Trophoblast cell (in vitro differentiated cells and primary cell): Measurements from ENCODE around the gene SS18.
A peak's percentile ranks its signal among the peaks of the same experiment; 100 is the strongest.

Experiments used
- DNase-seq, 2 donors: peaks; one replicate each; pipeline ENCODE4 v3.0.0-alpha.2; 2016
- H2AFZ ChIP-seq: 2 replicates; pipeline ENCODE4 v1.6.1; 2013; ENCODE audit warnings: low read length, moderate library complexity, mild to moderate bottlenecking; ENCODE audit not compliant: insufficient read depth, poor library complexity
- H2AK5ac ChIP-seq: 2 replicates; pipeline ENCODE4 v1.6.1; 2013; ENCODE audit warnings: mild to moderate bottlenecking, low read length
- H2BK120ac ChIP-seq: 2 replicates; pipeline ENCODE4 v1.6.1; 2013; ENCODE audit warnings: low read length, mild to moderate bottlenecking, moderate library complexity; ENCODE audit not compliant: insufficient read depth, poor library complexity
- H2BK12ac ChIP-seq: 2 replicates; pipeline ENCODE4 v1.6.1; 2013; ENCODE audit warnings: mild to moderate bottlenecking, low read length, moderate library complexity
- H2BK5ac ChIP-seq: 2 replicates; pipeline ENCODE4 v1.6.1; 2013; ENCODE audit warnings: low read length, low read depth, moderate library complexity, mild to moderate bottlenecking; ENCODE audit not compliant: poor library complexity
- H3K14ac ChIP-seq: 2 replicates; pipeline ENCODE4 v1.6.1; 2013; ENCODE audit warnings: mild to moderate bottlenecking, low read length
- H3K18ac ChIP-seq: 2 replicates; pipeline ENCODE4 v1.6.1; 2013; ENCODE audit warnings: mild to moderate bottlenecking, low read length
- H3K23ac ChIP-seq: 2 replicates; pipeline ENCODE4 v1.6.1; 2013; ENCODE audit warnings: low read length
- H3K27ac ChIP-seq: 2 replicates; pipeline ENCODE4 v1.5.1; 2013; ENCODE audit warnings: low read depth, mild to moderate bottlenecking, inconsistent platforms, low read length, moderate library complexity
- H3K27me3 ChIP-seq: 2 replicates; pipeline ENCODE4 v1.6.1; 2013; ENCODE audit warnings: inconsistent platforms, mild to moderate bottlenecking, low read length, moderate library complexity; ENCODE audit not compliant: insufficient read depth
- H3K36me3 ChIP-seq, 2 experiments: 1 replicate in 1 of 2; 2 replicates in 1 of 2; pipeline ENCODE4 v1.6.1; 2013; ENCODE audit warnings: low read length in 2 of 2, mild to moderate bottlenecking in 2 of 2, moderate library complexity in 1 of 2; ENCODE audit not compliant: insufficient read depth in 2 of 2, control insufficient read depth in 1 of 2
- H3K4ac ChIP-seq: 2 replicates; pipeline ENCODE4 v1.6.1; 2013; ENCODE audit warnings: low read depth, mild to moderate bottlenecking, low read length, moderate library complexity
- H3K4me1 ChIP-seq, 2 experiments: 1 replicate in 1 of 2; 2 replicates in 1 of 2; pipeline ENCODE4 v1.6.1; 2013; ENCODE audit warnings: low read length in 2 of 2, mild to moderate bottlenecking in 2 of 2, moderate library complexity in 1 of 2; ENCODE audit not compliant: insufficient read depth in 2 of 2, control insufficient read depth in 1 of 2
- H3K4me2 ChIP-seq: 2 replicates; pipeline ENCODE4 v1.6.1; 2013; ENCODE audit warnings: inconsistent platforms, mild to moderate bottlenecking, low read length, moderate library complexity
- H3K4me3 ChIP-seq: 2 replicates; pipeline ENCODE4 v1.5.1; 2013; ENCODE audit warnings: mild to moderate bottlenecking, low read depth, low read length, inconsistent platforms
- H3K79me1 ChIP-seq: one replicate; pipeline ENCODE4 v1.6.1; 2013; ENCODE audit warnings: low read length
- H3K79me2 ChIP-seq: 2 replicates; pipeline ENCODE4 v1.6.1; 2013; ENCODE audit warnings: low read length, mild to moderate bottlenecking; ENCODE audit not compliant: control insufficient read depth, insufficient read depth, poor library complexity
- H3K9ac ChIP-seq: 2 replicates; pipeline ENCODE4 v1.6.1; 2013; ENCODE audit warnings: mild to moderate bottlenecking, low read length
- H3K9me3 ChIP-seq: 2 replicates; pipeline ENCODE4 v1.6.1; 2013; ENCODE audit warnings: low read depth, mild to moderate bottlenecking, control low read depth, inconsistent platforms, low read length; ENCODE audit not compliant: insufficient read depth
- H4K12ac ChIP-seq: 2 replicates; pipeline ENCODE4 v1.6.1; 2013; ENCODE audit warnings: low read depth, mild to moderate bottlenecking, low read length, moderate library complexity
- H4K8ac ChIP-seq: 2 replicates; pipeline ENCODE4 v1.6.1; 2013; ENCODE audit warnings: low read depth, mild to moderate bottlenecking, low read length, moderate library complexity
- H4K91ac ChIP-seq: one replicate; pipeline ENCODE4 v1.6.1; 2013; ENCODE audit warnings: low read depth, mild to moderate bottlenecking, low read length, moderate library complexity
- WGBS: extraction: QIAGEN DNeasy Blood & Tissue Kit; methylation state at CpG from one replicate; pipeline ENCODE4 v1.1.7; 2013; ENCODE audit warnings: missing lambda C conversion rate; ENCODE audit not compliant: insufficient read length, insufficient coverage; ENCODE audit errors: extremely low coverage; 5-methylcytosine and 5-hydroxymethylcytosine counted together

Gene SS18

DNA sequence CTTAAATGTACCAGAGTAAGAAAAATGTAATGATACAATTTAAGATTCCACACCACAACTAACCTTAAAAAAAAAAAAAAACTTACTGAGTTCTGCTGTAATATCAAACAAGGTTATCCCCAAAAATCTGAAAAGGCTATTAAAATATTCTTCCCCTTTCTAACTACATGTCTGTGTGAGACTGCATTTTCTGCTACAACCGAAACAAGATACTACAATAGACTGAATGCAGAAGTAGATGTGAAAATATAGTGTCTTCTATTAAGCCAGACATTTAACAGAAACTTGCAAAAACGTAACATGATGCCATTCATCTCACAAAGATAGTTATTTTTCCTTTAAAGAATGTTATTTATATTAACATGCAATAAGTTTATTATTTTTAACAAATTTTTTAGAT lies 16.2 kb downstream of the SS18 start:
- peaks cover 2% of the 10 kb centered on the region for H3K9me3 ChIP-seq
- H3K27me3 ChIP-seq = no peaks in the 10 kb centered on the region
- H3K9ac ChIP-seq = no peak overlapping the region
- H3K36me3 ChIP-seq = peaks cover 5 to 8% of the 10 kb centered on the region in 2 experiments
- H3K4me2 ChIP-seq = no peak overlapping the region
- H4K91ac ChIP-seq = no peak overlapping the region
- H3K18ac ChIP-seq = no peak overlapping the region
- no peak overlapping the region for H3K4me3 ChIP-seq
- DNase-seq = no peak
- WGBS = no CpG with 5 or more reads among the region's 2 CpGs
- no peak overlapping the region for H3K27ac ChIP-seq
- no peak overlapping the region for H4K12ac ChIP-seq
- no peak overlapping the region for H2BK120ac ChIP-seq
- H2BK12ac ChIP-seq = no peak overlapping the region
- no peak overlapping the region for H3K14ac ChIP-seq
- H3K79me1 ChIP-seq = no peaks in the 10 kb centered on the region
- no peak overlapping the region for H2AK5ac ChIP-seq
- no peak overlapping the region for H4K8ac ChIP-seq
- no peak overlapping the region for H2BK5ac ChIP-seq
- H3K4me1 ChIP-seq = no peaks in the 10 kb centered on the region
- H3K23ac ChIP-seq = no peak overlapping the region
- no peak overlapping the region for H2AFZ ChIP-seq
- H3K79me2 ChIP-seq = no peaks in the 10 kb centered on the region
- H3K4ac ChIP-seq = no peak overlapping the region

DNA sequence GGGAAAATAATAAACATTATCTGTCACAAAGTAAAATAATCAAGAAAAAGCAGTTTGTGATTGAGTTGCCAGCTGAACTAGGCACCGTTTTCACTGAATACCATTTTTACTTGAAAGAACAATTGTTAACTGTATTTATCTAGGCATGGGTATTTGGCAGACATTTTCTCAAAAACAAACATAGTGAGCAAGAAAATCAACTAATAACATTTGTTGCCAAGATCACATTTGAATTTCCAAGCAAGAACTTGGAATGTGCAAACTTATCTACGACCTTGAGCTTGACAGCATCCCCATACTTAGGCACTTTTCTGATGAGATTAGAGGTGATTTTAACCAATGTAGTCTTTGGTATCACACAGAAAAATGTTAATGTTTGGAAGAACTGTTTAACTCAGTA lies 16.7 kb downstream of the SS18 start:
- DNase-seq = no peak
- H2AFZ ChIP-seq = no peak overlapping the region
- peaks cover 2% of the 10 kb centered on the region for H3K9me3 ChIP-seq
- H2BK12ac ChIP-seq = no peak overlapping the region
- H4K12ac ChIP-seq = no peak overlapping the region
- H3K4me2 ChIP-seq = no peak overlapping the region
- H3K4me1 ChIP-seq = no peaks in the 10 kb centered on the region
- H2BK120ac ChIP-seq = no peak overlapping the region
- no peak overlapping the region for H3K4ac ChIP-seq
- no peak overlapping the region for H2AK5ac ChIP-seq
- no CpG with 5 or more reads among the region's 2 CpGs for WGBS
- no peak overlapping the region for H3K27ac ChIP-seq
- no peak overlapping the region for H3K9ac ChIP-seq
- no peak overlapping the region for H2BK5ac ChIP-seq
- no peaks in the 10 kb centered on the region for H3K27me3 ChIP-seq
- no peak overlapping the region for H3K4me3 ChIP-seq
- H3K79me2 ChIP-seq = no peaks in the 10 kb centered on the region
- H3K23ac ChIP-seq = no peak overlapping the region
- H3K36me3 ChIP-seq = peaks cover 5 to 8% of the 10 kb centered on the region in 2 experiments
- H3K79me1 ChIP-seq = no peaks in the 10 kb centered on the region
- H4K8ac ChIP-seq = no peak overlapping the region
- no peak overlapping the region for H3K14ac ChIP-seq
- no peak overlapping the region for H3K18ac ChIP-seq
- H4K91ac ChIP-seq = no peak overlapping the region

GRCh38 chr18:26071725-26072124 lies 18.7 kb downstream of the SS18 start:
- WGBS = no CpG with 5 or more reads among the region's 2 CpGs
- no peak overlapping the region for H2BK12ac ChIP-seq
- no peak overlapping the region for H4K8ac ChIP-seq
- H3K9me3 ChIP-seq = peaks cover 2% of the 10 kb centered on the region
- H3K9ac ChIP-seq = no peak overlapping the region
- H3K36me3 ChIP-seq = peaks cover 10 to 13% of the 10 kb centered on the region in 2 experiments
- peak overlapping the region; percentile 3 for H4K12ac ChIP-seq
- no peaks in the 10 kb centered on the region for H3K27me3 ChIP-seq
- H2BK5ac ChIP-seq = no peak overlapping the region
- no peak overlapping the region for H2BK120ac ChIP-seq
- no peaks in the 10 kb centered on the region for H3K79me2 ChIP-seq
- H3K79me1 ChIP-seq = no peaks in the 10 kb centered on the region
- peak; percentile 13 to 60 for DNase-seq
- no peaks in the 10 kb centered on the region for H3K4me1 ChIP-seq
- H3K4me3 ChIP-seq = no peak overlapping the region
- no peak overlapping the region for H4K91ac ChIP-seq
- H3K4ac ChIP-seq = no peak overlapping the region
- H2AK5ac ChIP-seq = no peak overlapping the region
- no peak overlapping the region for H3K27ac ChIP-seq
- no peak overlapping the region for H3K18ac ChIP-seq
- no peak overlapping the region for H2AFZ ChIP-seq
- H3K4me2 ChIP-seq = no peak overlapping the region
- no peak overlapping the region for H3K23ac ChIP-seq
- H3K14ac ChIP-seq = no peak overlapping the region

DNA sequence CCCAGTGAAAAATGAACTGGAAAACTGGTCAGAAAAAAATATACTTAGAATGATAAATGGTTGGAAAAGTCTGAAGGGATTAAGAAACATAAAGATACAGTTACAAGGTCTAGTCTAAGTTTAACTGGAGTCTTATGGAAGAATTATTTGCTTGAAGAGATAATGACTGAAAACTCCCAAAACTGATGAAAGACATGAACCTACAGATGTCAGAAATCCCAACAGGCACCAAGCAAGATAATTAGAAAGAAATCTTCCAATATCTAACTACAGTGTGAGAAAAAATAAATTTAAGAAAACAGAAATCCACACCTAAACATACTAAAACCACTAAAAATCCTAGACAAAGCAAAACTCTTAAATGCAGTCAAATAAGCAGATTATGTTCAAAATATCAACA lies 19.4 kb downstream of the SS18 start:
- Histone ChIP-seq H2AFZ (no peak overlapping the region), H2BK12ac (no peak overlapping the region), H3K79me1 (no peaks in the 10 kb centered on the region), H3K4me2 (no peak overlapping the region), H2BK120ac (no peak overlapping the region), H3K36me3 (peaks cover 10 to 13% of the 10 kb centered on the region in 2 experiments), H3K4me3 (no peak overlapping the region), H3K9me3 (peaks cover 2% of the 10 kb centered on the region), H3K4me1 (no peaks in the 10 kb centered on the region), H3K23ac (no peak overlapping the region), H2AK5ac (no peak overlapping the region), H4K91ac (no peak overlapping the region), H3K9ac (no peak overlapping the region), H3K18ac (no peak overlapping the region), H2BK5ac (no peak overlapping the region), H4K12ac (no peak overlapping the region), H4K8ac (no peak overlapping the region), H3K14ac (no peak overlapping the region), H3K27ac (no peak overlapping the region), H3K27me3 (no peaks in the 10 kb centered on the region), H3K4ac (no peak overlapping the region), H3K79me2 (no peaks in the 10 kb centered on the region)
- no peak for DNase-seq
